ENCODE data around the gene PTBP2. TPM values are rescaled to one million over a fixed set of nuclear protein-coding genes. Genes with fewer than 3 reads are reported as not detected.

The PTBP2 gene, protein sequence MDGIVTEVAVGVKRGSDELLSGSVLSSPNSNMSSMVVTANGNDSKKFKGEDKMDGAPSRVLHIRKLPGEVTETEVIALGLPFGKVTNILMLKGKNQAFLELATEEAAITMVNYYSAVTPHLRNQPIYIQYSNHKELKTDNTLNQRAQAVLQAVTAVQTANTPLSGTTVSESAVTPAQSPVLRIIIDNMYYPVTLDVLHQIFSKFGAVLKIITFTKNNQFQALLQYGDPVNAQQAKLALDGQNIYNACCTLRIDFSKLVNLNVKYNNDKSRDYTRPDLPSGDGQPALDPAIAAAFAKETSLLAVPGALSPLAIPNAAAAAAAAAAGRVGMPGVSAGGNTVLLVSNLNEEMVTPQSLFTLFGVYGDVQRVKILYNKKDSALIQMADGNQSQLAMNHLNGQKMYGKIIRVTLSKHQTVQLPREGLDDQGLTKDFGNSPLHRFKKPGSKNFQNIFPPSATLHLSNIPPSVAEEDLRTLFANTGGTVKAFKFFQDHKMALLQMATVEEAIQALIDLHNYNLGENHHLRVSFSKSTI
- total RNA-seq (2014; rRNA removed; shearing (Covaris generic)), result 31.1 and 38.4 TPM in 2 replicates

DNA sequence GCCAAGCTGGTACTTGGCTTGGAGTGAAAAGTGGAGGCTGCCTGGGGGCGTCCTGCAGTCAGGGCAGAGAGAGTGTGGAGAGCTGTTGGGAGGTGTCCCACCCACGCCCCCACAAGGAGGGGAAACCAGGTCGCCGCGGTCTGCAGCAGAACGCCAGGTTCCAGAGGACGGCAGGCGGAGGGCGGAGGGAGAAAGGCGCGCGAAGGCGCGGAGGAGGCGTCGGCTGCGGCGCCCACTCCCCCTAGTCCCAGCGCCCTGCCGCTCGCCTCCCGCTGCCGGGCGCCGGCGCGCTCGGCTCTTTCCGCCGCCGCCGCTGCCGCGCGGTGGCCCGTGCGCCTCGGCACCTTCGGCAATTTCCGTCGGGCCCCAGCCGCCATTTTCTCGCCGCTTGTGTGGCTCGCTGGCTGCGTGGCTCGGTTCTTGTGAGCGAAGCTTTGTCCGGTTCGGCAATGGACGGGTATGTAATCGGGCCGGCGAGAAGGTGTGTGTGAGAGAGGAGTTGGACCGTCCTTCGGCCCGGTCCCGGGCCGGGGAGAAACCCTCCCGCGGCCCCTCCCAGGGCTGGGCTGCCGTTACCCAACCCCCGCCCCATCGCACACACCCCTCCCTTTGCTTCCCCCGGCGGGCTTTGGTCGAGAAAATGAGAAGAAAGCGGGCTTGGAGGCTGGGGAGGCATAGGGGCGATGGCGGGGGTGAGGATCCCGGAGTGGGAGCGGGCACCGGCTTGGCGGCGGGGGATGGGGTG lies at the start of gene PTBP2:
Gene PTBP2 (plus strand): TSS at position 369 of the 745 bp plus-strand sequence. CDS start 81 bp downstream, at position 450.
- peak; percentile 74 for DNase-seq (ENCODE audit: low read depth)

DNA sequence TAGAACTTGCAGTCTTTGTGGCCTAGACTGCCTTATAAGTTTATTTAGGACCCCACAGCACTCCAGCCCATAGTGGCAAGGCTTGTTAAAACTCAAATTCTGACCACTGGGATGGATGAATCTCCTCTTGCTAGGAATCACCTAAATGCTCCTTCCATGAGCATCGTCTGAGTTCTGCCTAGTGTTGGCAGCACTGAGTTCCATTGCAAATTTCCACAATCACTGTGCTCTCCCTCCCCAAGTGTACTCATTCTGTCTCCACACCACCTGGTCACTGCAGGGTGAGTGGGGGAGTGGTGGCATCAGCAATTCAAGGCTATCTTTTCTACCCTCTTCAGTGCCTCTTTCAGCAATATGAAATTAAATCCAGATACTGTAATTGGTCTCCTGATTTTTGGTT lies 46.7 kb upstream of the PTBP2 start:
- DNase-seq (ENCODE audit: low read depth), result no peak

DNA sequence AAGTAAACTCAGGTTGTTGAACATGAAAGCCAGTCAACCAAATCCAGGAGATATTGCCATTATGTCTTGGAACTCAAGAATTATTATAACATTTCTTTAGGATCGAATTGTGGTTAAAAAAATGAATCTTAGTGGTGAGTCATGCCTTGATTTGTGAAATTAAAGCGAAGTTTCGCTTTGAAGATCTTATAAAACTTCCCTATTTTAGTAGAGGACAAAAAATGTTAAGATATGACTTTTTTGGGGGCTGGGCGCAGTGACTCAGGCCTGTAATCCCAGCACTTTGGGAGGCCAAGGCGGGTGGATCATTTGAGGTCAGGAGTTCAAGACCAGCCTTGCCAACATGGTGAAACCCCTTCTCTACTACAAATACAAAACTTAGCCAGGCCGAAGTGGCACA lies 39.5 kb upstream of the PTBP2 start:
- no peak for DNase-seq (ENCODE audit: low read depth)

DNA sequence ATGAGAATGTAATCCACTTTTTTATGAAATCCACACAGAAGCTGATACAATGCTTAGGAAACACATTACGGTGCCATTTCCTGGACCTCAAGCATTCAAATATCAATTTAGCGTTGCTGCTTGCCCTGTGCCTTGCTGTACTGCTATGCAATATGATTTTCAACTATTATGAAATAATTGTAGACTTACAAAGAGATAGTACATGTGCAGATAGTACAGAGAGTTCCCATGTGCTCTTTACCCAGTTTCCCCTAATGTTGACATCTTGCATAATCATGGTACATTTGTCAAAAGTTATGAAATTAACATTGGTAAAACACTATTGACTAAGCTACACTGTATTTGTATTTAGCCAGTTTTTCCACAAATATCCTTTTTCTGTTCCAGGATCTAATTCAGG lies 37.7 kb upstream of the PTBP2 start:
- DNase-seq (ENCODE audit: low read depth), result no peak

DNA sequence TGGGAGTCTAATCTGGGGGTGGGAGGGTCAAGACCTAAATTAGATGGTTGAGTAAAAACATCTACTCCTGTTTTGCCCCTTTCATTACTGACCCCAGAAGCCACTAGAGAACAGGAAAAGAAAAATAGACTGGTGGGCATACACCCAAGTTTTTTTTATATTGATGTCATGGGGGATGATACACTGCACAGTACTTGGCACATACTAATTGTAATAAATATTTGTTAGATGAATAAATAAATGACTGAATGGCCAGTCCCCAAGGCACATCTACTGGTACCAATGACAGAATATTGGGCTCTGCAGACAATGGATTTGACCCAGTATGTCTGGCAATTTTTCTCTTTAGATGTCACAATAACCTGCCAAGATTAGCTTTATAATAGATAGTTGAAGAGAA lies 36.8 kb upstream of the PTBP2 start:
- DNase-seq (ENCODE audit: low read depth), result no peak

DNA sequence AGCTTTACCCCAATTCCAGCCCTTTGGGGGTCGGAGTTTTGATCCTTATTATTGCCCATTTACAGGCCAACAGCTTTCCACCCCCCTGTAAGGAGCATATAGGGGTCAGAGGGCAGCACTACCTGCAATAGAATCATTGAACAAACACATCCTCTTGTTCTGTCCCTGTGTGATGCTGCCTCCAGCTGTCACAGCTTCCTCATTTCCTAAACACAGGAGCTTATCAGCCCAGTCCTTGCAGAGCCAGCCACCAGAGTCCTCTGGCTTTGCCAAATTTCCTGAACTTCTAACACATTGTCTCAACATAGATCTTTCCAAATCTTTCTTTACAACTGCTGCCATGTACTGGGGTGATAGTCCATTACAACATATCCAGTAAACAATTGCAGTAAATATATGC lies 32.8 kb upstream of the PTBP2 start:
- no peak for DNase-seq (ENCODE audit: low read depth)

DNA sequence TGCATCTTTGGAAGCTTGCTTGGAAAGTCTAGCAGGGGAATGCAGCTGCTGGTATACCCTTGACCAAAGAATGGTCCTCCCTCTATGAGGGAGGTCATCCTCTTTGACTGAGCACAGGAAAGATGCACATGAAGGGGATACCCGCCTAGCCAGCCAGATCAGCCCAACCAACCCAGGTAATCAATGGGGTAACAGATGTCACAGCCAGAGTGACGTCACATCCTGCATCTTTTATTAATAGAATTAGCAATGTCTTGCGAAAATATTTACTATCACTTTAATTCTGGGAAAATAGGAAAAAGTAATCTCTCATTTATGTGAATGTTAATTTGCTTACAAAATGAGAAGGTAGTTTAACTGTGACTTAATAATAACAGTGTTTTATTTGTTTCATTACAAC lies 25.6 kb upstream of the PTBP2 start:
- no peak for DNase-seq (ENCODE audit: low read depth)

DNA sequence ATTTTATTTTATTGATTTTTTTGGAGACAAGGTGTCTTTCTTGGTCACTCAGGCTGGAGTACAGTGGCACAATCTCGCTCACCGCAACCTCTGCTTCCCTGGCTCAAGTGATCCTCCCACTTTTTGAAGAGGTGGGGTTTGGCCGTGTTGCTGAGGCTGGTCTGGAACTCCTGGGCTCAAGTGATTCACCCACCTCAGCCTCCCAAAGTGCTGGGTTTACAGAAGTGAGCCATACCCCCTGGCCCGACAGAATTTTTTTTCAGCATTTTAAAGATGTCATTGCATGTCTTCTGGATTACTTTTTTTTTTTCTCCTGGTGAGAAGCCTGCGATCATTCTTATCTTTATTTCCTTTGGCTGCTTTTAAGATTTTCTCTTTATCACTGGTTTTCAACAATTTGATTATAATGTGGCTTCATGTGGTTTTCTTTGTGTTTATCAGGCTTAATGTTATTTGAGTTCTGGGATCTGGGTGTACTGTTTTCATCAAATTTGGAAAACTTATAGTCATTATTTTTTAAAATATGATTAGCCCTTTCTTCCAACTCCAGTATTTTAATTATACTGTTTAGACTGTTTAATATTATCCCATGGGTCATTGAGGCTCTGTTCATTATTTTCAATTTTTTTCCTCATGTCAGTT lies 23.1 kb upstream of the PTBP2 start:
- no peak for DNase-seq (ENCODE audit: low read depth)

DNA sequence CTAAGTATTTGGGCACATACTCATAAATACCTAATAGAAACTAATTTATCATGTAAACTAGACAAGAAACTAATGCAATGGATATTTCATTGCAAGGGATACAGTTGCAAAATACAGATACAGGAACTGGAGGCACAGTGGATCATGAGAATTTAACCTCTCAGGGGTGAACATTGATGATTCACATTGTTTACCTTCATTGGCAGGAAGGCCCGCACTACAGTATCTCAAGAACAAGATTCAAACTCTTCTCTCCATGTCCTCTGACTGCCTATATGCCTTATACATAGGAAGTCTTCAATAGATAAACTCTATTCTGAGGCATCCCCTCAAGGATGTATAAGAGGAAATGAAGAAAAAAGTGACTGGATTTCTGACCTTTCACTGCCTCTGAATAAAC lies 18.4 kb upstream of the PTBP2 start:
- no peak for DNase-seq (ENCODE audit: low read depth)

DNA sequence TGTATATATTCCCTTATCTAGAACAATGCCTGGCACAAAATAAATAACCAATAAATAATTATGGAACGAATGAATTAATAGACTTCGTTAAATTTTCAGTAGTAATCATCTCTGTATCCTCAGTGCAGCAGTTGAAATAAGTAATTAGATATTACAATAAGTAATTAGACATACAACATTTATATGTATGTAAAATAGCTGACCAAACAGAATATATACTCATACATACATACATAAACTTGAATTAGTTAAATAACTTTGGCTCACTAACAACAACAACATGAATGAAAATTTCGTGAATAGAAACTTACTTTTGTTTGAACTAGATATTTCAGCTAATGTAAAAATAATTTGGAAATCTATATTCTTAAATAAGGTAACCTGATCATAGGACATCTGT lies 14.6 kb upstream of the PTBP2 start:
- no peak for DNase-seq (ENCODE audit: low read depth)

DNA sequence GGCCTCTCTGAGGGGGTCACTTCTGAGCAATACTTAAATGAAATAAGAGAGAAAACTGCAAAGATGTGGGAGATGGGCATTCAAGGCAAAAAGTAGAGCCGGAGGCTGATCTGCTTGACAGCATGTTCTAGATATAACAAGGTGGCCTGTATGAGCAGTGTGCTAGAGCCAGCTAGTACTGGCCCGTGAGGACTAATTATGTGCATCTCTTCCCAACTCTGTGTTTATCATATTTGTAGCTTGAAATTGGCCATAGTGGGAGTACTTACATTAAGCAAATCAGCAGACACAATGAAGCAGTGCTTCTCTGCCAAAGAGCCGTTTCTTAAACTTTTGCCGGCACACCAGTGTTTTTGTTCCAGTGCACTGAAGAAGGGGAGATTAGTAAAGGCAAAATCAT lies 13.1 kb upstream of the PTBP2 start:
- DNase-seq (ENCODE audit: low read depth), result no peak

DNA sequence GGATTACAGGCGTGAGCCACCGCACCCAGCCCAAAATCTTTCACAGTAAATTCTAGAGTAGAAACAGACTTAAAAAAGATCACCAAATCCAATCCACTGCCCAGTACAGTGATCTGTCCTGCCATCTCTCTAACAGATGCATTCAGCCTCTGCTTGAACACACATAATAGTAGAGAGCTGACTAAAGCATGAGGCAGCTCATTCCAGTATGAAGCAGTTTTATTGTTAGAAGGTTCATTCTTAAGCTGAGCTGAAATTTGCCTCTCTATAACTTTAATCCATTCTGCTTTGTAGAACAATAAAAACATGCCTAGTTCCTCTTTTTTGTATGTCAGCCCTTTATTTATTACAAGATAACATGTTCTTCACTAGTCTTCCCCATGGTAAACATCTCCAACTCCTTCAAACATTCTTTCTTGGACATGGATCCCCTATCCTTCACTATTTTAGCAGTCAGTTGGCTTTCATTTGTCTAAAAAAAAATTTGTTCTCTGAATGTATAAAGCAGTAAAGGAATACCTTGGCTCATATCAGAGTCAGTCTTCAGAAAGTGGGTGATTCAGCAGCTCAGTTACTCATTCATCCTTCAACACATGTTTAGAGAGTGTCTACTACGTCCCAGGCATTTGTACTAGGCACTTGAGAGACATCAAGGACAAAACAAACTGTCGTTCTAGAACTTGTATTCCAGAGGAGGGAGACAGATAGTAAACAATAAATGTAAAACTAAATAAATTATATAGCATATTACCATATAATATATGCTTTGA lies 10.7 kb upstream of the PTBP2 start:
- peak; percentile 15 for DNase-seq (ENCODE audit: low read depth)

DNA sequence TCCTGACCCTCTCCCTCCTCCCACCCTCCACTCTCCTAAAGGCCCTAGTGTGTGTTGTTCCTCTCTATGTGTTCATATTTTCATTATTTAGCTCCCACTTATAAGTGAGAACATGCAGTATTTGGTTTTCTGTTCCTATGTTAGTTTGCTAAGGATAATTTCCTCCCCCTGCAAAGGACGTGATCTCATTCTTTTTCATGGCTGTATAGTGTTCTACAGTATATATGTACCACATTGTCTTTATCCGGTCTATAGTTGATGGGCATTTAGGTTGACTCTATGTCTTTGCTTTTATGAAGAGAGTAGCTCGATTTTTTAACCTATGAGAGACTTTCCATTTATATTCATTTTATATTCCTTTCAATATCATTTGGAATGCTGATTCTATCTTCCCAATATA lies 7.9 kb upstream of the PTBP2 start:
- DNase-seq (ENCODE audit: low read depth), result no peak

DNA sequence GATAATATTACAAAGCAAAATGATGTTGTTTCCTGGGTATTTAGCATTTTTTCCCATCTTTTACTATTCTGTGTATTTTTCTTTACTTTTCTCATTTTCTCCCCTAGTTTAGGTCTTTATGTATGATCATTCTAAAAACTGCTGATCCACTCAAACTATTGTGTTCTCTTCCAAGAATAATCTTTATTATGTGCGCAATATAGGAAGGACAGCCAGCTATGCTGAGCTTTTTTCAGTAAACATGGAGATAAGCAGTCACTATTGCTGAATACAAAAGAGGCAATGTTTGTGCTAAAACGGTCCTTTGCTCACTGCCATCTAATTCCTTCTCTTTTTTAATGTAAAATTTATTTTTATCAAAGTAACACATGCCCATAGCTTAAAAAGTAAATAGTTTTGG lies 6.7 kb upstream of the PTBP2 start:
- DNase-seq (ENCODE audit: low read depth), result no peak

DNA sequence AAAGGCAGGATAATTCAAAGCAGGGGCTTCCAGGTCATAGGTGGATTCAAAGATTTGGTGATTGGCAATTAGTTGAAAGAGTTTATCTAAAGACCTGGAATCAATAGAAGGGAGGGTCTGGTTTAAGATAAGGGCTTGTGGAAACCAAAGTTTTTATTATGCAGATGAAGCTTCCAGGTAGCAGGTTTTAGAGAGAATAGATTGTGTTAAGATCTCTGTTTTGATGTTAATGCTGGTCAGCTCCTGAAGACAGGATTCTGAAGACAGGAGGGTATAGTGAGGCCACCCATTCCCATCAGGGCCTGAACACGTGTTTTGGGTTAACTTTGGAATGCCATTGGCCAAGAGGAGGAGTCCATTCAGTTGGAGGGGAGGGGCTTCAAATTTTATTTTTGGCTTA lies 6.1 kb upstream of the PTBP2 start:
- no peak for DNase-seq (ENCODE audit: low read depth)

DNA sequence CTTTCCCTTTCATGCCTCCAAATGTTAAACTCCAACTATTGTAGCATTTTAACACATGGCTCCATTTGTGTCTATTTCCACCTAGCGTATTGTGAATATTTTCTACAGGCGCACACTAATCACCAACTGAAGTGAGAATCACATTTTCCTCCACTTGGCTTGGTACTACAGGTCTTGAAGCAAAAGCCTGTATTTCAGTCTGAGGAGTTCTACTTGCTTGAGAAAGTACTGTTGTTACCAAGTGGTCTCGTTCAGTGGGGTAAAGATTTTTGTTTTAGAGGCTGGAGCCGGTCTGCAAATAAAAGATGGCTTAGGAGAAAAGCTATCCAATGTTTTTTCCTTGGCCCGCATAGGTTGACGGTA lies 550 bp upstream of the PTBP2 start:
- DNase-seq (ENCODE audit: low read depth), result no peak

DNA sequence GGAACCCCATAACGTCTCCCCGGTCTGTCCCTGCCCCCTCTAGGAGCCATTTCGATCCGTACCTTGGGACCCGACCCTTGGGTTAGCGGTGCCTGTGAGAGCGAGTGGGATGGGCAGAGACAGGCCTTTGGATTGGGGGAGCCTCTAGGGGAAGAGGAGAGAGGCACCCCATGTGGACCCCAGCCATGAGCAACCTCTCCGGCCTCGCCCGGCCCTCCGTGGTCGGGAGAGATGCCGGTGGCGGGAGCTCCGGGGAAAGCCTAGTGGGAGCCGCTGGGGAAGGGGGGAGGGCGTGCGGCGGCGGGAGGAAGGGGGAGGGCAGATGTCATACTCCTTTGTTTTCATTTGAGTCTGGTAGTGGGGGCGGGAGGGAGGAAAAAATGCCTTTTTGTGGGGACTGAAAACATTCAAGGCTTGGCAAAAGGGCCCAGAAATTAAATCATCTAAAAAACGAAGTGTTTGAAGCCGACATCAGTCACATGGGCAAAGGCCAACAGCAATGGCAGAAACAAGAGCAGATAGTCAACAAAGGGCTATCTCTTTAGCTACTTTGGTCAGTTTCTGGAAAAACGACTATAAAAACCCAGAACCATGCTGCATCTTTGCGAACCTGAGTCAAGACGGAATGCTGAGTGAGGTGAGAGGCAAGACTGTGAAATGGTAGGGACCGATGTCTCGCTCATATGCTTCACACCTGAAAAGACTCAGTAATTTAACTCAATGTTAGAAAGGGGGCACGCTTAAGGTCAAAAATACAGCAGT lies 758 bp downstream of the PTBP2 start:
- DNase-seq (ENCODE audit: low read depth), result peak; percentile 52

DNA sequence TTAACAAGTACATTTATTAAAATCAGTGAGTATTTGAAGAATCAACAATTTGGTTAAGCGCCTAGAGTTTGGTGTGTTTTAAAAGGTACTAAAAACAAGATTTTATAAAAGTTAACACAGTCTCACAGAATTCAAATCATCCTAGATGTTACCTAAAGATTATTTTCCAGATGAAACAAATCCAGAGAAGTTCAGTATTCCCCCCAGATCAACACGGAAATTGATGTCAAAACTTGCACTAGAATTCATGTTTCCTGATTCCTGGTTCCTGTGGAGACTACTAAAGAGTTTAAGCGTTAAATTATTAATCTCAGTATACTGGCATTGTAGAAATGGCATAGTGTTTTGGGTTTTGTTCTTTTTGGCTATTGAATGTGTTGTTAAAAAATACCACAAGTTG lies 1.4 kb downstream of the PTBP2 start:
- DNase-seq (ENCODE audit: low read depth), result no peak

DNA sequence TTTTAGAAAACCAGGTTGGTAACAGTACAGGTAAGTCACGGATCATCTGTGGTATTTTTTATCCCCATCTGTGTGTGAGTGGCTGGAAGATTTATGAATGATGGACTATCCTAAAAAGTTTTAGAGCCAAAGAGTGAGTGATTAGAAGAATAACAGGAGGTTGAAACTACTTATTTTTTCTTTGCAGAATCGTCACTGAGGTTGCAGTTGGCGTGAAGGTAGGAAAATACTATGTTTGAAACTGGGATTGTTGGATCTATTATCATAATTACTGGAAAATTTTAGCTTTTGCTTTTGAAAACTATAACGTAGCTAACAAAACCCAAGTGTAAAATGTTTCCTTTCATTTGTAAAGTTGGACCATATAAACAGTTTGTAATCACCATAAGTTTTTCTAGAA lies 1.8 kb downstream of the PTBP2 start:
- DNase-seq (ENCODE audit: low read depth), result no peak

DNA sequence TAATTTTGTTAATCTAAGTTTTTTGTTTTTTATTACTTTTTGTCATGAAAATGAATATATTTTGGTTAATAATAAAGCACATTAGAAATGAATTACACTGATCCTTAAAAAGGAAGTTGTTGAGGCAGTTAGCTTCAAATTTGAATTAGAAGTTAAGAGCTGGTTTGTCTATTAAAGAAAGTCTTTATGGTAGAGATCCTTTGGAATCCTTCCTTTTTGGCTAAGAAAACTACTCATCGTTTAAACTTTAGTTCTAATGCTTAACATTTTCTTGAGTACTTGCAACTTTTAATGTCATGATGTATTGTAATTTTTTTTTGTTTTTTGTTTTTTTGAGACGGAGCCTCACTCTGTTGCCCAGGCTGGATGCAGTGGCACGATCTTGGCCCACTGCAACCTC lies 2.4 kb downstream of the PTBP2 start:
- no peak for DNase-seq (ENCODE audit: low read depth)

DNA sequence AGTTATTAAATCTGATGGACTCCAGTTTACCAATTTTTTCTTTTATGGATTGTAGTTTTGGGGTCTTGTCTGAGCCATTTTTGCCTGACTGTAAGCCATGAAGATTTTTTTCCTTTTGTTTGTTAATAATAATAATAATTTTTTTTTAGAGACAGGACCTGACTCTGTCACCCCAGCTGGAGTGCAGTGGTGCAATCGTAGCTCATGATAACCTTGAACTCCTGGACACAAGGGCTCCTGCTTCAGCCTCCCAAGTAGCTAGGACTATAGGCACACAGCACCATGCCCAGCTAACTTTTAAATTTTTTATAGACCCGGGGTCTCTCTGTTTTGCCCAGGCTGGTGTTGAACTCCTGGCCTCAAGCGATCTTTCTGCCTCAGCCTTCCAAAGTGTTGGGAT lies 6.3 kb downstream of the PTBP2 start:
- DNase-seq (ENCODE audit: low read depth), result no peak

Data from RPMI7951 (cell line).